Suprapubic skin (tissue), 4 donors: ENCODE measurements around the gene SLC16A2. TPM values are rescaled to one million over a fixed set of nuclear protein-coding genes. Genes with fewer than 3 reads are reported as not detected.

Experiments used
- DNase-seq, 2 donors: peaks; one replicate each; pipeline ENCODE4 v3.0.0-alpha.2; 2019; ENCODE audit warnings: low spot score in 2 of 2
- H3K27ac ChIP-seq: fragments of 200-600 bp; sonication (generic); one replicate; pipeline ENCODE4 v1.5.1; 2019
- H3K27me3 ChIP-seq: fragments of 200-600 bp; sonication (generic); one replicate; pipeline ENCODE4 v1.5.1; 2019
- H3K36me3 ChIP-seq: fragments of 200-600 bp; sonication (generic); one replicate; pipeline ENCODE4 v1.5.1; 2019
- H3K4me1 ChIP-seq: fragments of 200-600 bp; sonication (generic); one replicate; pipeline ENCODE4 v1.5.1; 2019
- H3K4me3 ChIP-seq: fragments of 200-600 bp; sonication (generic); one replicate; pipeline ENCODE4 v1.5.1; 2019; ENCODE audit warnings: mild to moderate bottlenecking
- H3K9me3 ChIP-seq: fragments of 200-600 bp; sonication (generic); one replicate; pipeline ENCODE4 v1.5.1; 2019
- EP300 ChIP-seq: sonication (generic); formaldehyde crosslinking; IDR thresholded peaks from one replicate; pipeline ENCODE4 v1.6.1; 2017; ENCODE audit warnings: antibody characterized with exemption
- POLR2A ChIP-seq, 2 donors: fragments of 450-650 bp; IDR thresholded peaks; one replicate each; pipeline ENCODE4 v1.6.1; 2017; ENCODE audit warnings: antibody characterized with exemption in 2 of 2, mild to moderate bottlenecking in 2 of 2, moderate library complexity in 2 of 2
- POLR2AphosphoS5 ChIP-seq, 3 donors: sonication (generic); formaldehyde crosslinking; IDR thresholded peaks; one replicate each; pipeline ENCODE4 v1.6.1; 2017; ENCODE audit warnings: antibody characterized with exemption in 3 of 3
- WGBS: methylation state at CpG from one replicate; pipeline ENCODE4 v1.1.5; 2018; 5-methylcytosine and 5-hydroxymethylcytosine counted together
- total RNA-seq, 4 donors: library from RNA; depleted of rRNA; stranded (reverse); fragments of >200 nt; gene quantifications; one replicate each; pipeline ENCODE4 v1.1.0, GENCODE V29; 2016
- TF ChIP-seq, protein P1 (sequence below), 2 donors: fragments of 200-600 bp in 1 of 2; fragments of 450-650 bp in 1 of 2; sonication (generic) in 1 of 2; IDR thresholded peaks; one replicate each; pipeline ENCODE4 v1.5.1; 2016 to 2019; ENCODE audit warnings: antibody characterized with exemption in 2 of 2, mild to moderate bottlenecking in 1 of 2, moderate library complexity in 1 of 2

Gene SLC16A2
- total RNA-seq, 4 donors from 2014 or later, result 2.6 to 6.0 (median 3.7) TPM

DNA sequence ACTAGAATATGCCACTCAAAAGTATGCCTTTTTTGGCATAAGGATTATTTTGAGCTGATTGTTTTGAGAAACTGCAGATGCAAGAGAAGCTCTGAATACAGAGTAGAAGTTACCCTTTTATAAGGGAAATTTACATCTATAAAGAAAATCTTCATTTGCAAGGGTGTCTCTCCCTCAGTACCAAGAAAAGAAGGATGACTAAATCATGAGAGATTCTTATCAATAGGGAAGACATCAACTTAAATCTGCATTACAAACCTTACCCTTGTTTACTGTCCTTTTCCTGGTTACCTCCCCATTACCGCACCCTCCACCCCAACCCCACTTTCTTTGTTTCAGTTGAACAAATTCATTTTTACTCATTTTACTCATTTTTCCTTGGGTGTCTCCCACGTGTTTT, 130.6 kb downstream of the SLC16A2 start:
- H3K9me3 ChIP-seq, result no peaks in the 10 kb centered on the region
- TF ChIP-seq, protein P1, sequence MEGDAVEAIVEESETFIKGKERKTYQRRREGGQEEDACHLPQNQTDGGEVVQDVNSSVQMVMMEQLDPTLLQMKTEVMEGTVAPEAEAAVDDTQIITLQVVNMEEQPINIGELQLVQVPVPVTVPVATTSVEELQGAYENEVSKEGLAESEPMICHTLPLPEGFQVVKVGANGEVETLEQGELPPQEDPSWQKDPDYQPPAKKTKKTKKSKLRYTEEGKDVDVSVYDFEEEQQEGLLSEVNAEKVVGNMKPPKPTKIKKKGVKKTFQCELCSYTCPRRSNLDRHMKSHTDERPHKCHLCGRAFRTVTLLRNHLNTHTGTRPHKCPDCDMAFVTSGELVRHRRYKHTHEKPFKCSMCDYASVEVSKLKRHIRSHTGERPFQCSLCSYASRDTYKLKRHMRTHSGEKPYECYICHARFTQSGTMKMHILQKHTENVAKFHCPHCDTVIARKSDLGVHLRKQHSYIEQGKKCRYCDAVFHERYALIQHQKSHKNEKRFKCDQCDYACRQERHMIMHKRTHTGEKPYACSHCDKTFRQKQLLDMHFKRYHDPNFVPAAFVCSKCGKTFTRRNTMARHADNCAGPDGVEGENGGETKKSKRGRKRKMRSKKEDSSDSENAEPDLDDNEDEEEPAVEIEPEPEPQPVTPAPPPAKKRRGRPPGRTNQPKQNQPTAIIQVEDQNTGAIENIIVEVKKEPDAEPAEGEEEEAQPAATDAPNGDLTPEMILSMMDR (IDR thresholded peaks at IDR 0.05), result no peak
- no peak for TF ChIP-seq EP300
- no peak for TF ChIP-seq POLR2A (IDR thresholded peaks at IDR 0.05)
- no peak for TF ChIP-seq POLR2AphosphoS5 (IDR thresholded peaks at IDR 0.05)
- H3K4me3 ChIP-seq, result no peak overlapping the region
- H3K27ac ChIP-seq, result no peak overlapping the region
- H3K27me3 ChIP-seq, result no peaks in the 10 kb centered on the region
- no peaks in the 10 kb centered on the region for H3K4me1 ChIP-seq
- no peak for DNase-seq
- WGBS, result 46% methylated on average over 2 of the region's 2 CpGs
- no peaks in the 10 kb centered on the region for H3K36me3 ChIP-seq

DNA sequence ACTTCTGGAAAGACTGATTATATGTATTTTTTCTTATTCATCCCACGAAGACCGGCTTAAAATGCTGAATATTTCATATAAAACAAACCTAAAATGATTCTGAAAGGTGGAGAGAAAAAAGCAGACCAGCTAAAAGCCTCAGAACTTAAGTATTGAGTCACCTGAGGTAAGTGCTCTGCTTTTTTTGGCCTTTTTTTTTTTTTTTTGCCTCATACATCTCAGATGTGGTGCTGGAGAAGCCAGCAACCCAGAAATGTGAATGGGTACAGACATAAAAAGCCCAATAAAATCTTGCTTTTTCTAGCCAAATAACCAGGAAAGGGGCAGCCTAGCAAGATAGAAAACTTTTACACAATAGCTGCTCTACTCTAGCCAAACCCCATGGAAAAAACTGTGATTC, 136.1 kb downstream of the SLC16A2 start:
- H3K36me3 ChIP-seq, result no peaks in the 10 kb centered on the region
- H3K27me3 ChIP-seq, result no peaks in the 10 kb centered on the region
- H3K27ac ChIP-seq, result no peak overlapping the region
- TF ChIP-seq POLR2AphosphoS5 (IDR thresholded peaks at IDR 0.05), result no peak
- TF ChIP-seq, protein P1 (IDR thresholded peaks at IDR 0.05), result no peak
- no peak for TF ChIP-seq EP300
- TF ChIP-seq POLR2A (IDR thresholded peaks at IDR 0.05), result no peak
- 79% methylated on average over 2 of the region's 2 CpGs for WGBS
- H3K9me3 ChIP-seq, result no peaks in the 10 kb centered on the region
- no peaks in the 10 kb centered on the region for H3K4me1 ChIP-seq
- H3K4me3 ChIP-seq, result no peak overlapping the region
- no peak for DNase-seq

DNA sequence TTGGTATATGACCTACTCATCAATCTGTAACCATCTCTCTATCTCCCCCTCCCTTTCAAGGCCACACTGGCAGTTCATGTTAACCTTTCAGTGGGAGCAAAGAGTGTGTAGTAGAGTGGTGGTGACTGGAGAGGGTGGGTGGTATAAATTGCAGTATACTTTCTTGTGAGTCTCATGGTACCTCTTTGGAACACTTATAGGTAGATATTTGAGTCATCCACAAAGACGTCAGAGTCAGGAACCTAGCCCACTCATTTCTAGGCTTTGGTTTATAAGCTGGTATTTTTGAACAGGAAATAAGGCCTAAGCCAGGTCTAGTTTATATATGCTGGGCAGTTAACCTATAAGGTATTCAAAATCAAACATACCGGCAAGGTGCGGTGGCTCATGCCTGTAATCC, 156.8 kb downstream of the SLC16A2 start:
- Histone ChIP-seq H3K4me3 (no peak overlapping the region), H3K27me3 (no peaks in the 10 kb centered on the region), H3K27ac (no peak overlapping the region), H3K36me3 (no peaks in the 10 kb centered on the region), H3K4me1 (no peaks in the 10 kb centered on the region), H3K9me3 (no peaks in the 10 kb centered on the region)
- TF ChIP-seq, protein P1 (IDR thresholded peaks at IDR 0.05), result no peak
- TF ChIP-seq EP300, result no peak
- no peak for TF ChIP-seq POLR2A (IDR thresholded peaks at IDR 0.05)
- 98% methylated on average over 3 of the region's 3 CpGs for WGBS
- DNase-seq, result no peak

DNA sequence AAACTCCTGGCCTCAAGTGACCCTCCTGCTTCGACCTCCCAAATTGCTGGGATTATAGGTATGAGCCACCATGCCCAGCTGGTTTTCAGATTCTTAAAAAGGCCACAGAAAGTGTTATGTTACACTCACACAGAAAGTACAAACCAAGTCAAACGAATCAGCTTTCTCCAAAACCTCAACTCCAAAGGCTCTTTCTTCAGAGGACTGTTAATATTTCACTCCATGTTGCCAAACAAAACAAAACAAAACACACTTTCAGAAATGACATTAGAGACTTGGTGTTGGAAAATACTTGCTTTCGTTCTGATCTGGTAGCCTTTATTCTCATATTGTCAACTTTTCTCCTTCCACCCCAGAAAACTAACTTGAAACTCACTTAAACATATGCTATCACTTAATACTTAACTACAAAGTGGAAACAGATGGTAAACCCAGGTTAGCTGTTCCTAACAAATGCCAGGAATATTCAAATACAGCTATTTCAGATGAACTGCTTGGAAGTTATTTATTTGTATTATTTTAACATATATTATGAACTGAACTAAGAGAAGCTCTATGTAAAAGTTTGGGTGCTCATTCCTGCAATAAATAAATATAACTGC, 158.4 kb downstream of the SLC16A2 start:
- H3K27ac ChIP-seq, result no peak overlapping the region
- no peak for DNase-seq
- H3K4me3 ChIP-seq, result no peak overlapping the region
- no peaks in the 10 kb centered on the region for H3K36me3 ChIP-seq
- 44% methylated on average over 3 of the region's 3 CpGs for WGBS
- H3K9me3 ChIP-seq, result no peaks in the 10 kb centered on the region
- no peaks in the 10 kb centered on the region for H3K4me1 ChIP-seq
- no peaks in the 10 kb centered on the region for H3K27me3 ChIP-seq
- TF ChIP-seq, protein P1 (IDR thresholded peaks at IDR 0.05), result no peak
- no peak for TF ChIP-seq POLR2AphosphoS5 (IDR thresholded peaks at IDR 0.05)
- TF ChIP-seq POLR2A (IDR thresholded peaks at IDR 0.05), result no peak
- TF ChIP-seq EP300, result no peak

Other genes with a start within 250 kb of the SLC16A2 start
- not detected for gene ZCCHC13, start 117.3 kb upstream of the SLC16A2 start, total RNA-seq
- 10 to 100 TPM; 20.8 to 31.3 (median 25.2) TPM for gene RLIM, start 193.1 kb downstream of the SLC16A2 start, total RNA-seq